Measurements from ENCODE around the gene SERPINB8. TPM values are rescaled to one million over a fixed set of nuclear protein-coding genes. Genes with fewer than 3 reads are reported as not detected.
"Not testable (repeated sequence)": the region's sequence is repeated elsewhere in the genome, so short reads cannot be mapped to it uniquely, and the experiment has no call there.

Gene SERPINB8, protein sequence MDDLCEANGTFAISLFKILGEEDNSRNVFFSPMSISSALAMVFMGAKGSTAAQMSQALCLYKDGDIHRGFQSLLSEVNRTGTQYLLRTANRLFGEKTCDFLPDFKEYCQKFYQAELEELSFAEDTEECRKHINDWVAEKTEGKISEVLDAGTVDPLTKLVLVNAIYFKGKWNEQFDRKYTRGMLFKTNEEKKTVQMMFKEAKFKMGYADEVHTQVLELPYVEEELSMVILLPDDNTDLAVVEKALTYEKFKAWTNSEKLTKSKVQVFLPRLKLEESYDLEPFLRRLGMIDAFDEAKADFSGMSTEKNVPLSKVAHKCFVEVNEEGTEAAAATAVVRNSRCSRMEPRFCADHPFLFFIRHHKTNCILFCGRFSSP
- total RNA-seq = 10 to 100 TPM; 17.0 to 22.6 (median 17.4) TPM

DNA sequence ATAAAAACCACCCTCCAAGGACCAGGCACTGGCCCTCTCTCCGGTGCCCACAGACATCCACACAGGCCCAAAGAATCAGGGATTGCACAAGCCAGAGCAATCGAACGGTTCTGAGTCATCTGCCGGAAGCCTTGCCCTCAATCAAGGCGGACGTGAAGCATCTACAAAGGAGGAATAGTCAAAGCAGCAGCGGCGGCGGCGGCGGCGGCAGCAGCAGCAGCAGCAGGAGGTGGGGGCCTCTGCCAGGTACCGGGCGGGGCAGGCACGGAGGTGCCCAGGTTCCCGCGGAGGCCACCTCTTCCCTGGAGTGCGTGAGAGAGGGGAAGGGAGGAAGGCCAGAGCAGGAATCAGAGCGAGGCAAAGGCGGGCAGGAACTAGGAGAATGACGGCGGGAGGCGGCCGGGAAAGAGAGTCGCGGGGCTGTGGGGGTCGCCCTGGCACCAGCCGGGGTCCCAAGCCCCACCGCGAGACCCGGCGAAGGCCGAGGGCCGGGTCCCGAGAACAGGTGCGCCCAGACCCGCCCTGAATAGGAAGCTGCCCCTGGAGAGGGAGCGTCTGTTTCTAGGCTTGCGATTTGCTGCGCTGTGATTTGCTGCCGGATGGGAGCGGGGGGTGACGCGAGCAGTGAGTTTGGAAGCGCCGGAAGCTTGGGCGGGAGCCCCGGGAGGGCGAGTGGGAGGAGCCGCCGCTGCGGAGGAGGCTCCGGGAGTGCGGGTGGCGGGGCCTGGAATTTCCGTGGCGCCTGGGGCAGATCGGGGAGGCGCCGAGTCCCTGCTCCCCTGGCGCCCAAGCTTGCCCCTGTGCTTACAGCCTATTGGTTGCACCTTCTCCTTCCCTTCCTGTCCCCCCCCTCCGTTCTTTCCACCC lies at the start of gene SERPINB8:
TSS of gene SERPINB8 (plus strand) at position 140 of the 867 bp plus-strand sequence. CDS start 8,228 bp downstream, outside the sequence.
- Mint-ChIP-seq H3K4me1 (ENCODE audit: low read depth) (peaks cover 41% of the 10 kb centered on the region), H3K36me3 (ENCODE audit: insufficient read depth) (peaks cover 3% of the 10 kb centered on the region), H3K9me3 (no peaks in the 10 kb centered on the region), H3K4me3 (peak within 1 kb of the TSS; percentile 88), H3K27me3 (ENCODE audit: low read depth) (no peaks in the 10 kb centered on the region)
- DNase-seq (peak; percentile 72), ATAC-seq (peak; percentile 92)

DNA sequence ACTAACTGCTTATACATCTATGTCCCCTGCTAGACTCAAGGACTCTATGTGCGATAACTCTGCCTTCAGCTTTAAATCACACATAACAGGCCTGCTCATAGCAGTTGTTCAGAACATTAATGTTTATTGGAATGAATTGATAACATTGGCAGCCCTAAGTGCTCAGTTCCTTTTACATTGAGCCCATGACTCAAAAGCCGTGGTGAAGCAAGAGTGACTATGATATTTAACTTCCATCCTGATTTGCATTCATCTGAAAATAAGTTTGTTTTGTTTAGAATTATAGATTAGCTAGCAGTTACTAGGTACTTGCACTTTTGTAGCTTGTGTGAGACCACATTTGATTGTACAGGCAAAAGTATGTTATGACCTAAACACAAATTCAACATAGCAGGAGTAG lies 47.8 kb upstream of the SERPINB8 start:
- Mint-ChIP-seq H3K4me3 (no peak overlapping the region), H3K4me1 (ENCODE audit: low read depth) (no peaks in the 10 kb centered on the region)

DNA sequence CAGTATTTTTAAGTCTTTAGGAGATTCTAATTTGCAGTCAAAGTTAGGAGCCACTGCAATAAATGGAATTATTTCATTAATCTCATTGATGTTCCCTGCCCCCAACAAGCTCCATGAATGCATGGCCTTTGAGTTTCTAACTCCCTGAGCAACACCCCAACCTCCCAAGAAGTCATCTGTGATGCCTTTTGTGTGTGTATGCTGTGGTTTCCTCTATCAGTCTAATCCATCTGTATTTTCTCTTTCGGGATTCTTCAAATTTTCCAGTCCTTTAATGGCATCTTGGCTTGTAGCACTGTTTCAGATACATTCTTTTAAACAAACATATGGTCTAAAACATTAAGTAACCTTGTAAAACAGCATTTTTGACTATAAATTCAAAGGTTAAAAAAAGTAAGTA lies 45.3 kb upstream of the SERPINB8 start:
- no peaks in the 10 kb centered on the region for H3K4me1 Mint-ChIP-seq (ENCODE audit: low read depth)
- no peak for ATAC-seq
- DNase-seq = no peak

More for the DNA sequence above, 47.8 kb upstream of the SERPINB8 start:
- DNase-seq = no peak
- no peak for ATAC-seq
- Mint-ChIP-seq H3K27me3 (ENCODE audit: low read depth) (peaks cover 28% of the 10 kb centered on the region), H3K36me3 (ENCODE audit: insufficient read depth) (no peaks in the 10 kb centered on the region), H3K9me3 (no peaks in the 10 kb centered on the region)

DNA sequence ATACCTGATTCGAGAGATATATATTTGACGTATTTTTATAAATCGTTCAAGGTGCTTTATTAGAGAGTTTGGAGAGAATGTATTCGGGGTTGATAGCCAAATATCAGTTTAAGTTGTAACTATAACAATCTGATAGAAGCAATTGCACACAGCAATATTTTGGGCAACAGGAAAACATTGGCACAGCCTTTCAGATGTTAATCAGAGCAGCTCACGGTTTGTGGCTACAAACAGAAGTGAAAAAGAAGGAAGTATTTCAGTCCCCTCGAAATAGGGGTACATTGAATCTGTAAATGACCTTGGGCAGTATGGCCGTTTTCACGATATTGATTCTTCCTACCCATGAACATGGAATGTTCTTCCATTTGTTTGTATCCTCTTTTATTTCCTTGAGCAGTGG lies 41.5 kb upstream of the SERPINB8 start:
- Mint-ChIP-seq H3K9me3 (no peaks in the 10 kb centered on the region), H3K36me3 (ENCODE audit: insufficient read depth) (no peaks in the 10 kb centered on the region), H3K4me3 (no peak overlapping the region), H3K27me3 (ENCODE audit: low read depth) (peaks cover 20% of the 10 kb centered on the region), H3K4me1 (ENCODE audit: low read depth) (no peaks in the 10 kb centered on the region)
- DNase-seq (no peak), ATAC-seq (no peak)

More for the DNA sequence above, 45.3 kb upstream of the SERPINB8 start:
- peaks cover 23% of the 10 kb centered on the region for H3K27me3 Mint-ChIP-seq (ENCODE audit: low read depth)
- no peak overlapping the region for H3K4me3 Mint-ChIP-seq
- no peaks in the 10 kb centered on the region for H3K36me3 Mint-ChIP-seq (ENCODE audit: insufficient read depth)
- H3K9me3 Mint-ChIP-seq = no peaks in the 10 kb centered on the region

DNA sequence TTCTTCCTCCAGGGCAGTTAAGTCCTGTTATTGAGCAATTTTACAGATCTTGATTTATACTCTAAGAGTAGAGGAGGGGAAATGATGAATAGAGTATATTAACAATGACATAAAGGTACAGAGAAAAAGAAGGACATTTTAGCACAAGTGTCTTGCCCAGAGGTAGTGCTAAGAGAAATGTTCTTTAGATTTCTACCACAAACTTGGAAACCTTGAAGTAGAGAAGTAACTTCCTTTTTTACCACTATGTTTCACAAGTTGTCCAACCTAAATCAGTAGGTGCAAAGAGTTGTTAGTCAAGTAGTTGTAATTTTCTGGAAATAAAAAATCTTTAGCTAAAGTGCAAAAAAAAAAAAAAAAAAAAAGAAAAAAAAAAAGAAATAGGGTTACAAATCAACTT lies 40.5 kb upstream of the SERPINB8 start:
- H3K27me3 Mint-ChIP-seq (ENCODE audit: low read depth) = peaks cover 13% of the 10 kb centered on the region
- DNase-seq; ATAC-seq; H3K9me3 Mint-ChIP-seq; H3K36me3 Mint-ChIP-seq (ENCODE audit: insufficient read depth); H3K4me1 Mint-ChIP-seq (ENCODE audit: low read depth); H3K4me3 Mint-ChIP-seq: not testable (repeated sequence)

DNA sequence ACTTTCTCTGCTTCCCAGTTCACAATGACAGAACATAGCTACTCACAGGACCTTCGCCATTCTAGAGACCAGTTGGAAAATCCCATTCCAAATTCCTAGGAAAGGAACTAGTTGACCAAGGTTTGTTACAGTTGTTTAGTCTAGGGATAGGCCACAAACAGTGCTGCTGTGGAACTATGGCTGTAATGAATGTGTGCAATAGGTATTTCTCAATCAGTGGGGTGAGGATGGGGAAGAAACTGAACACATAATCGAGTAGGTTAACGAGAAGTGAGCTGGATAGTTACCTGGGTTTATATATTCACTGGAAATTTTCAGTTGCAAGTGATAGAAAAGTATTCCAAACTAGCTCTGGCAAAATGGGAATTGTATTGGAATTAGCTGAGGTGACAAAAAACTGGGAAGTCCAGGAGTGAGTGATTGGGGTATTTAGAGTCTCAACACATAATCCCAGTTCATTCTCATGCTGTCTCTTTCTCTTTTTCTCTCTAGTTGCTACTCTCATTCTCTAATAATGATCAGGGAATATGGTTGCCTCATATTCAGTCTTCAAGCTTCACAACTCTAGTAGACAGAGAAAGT lies 39.0 kb upstream of the SERPINB8 start:
- no peaks in the 10 kb centered on the region for H3K9me3 Mint-ChIP-seq
- ATAC-seq (no peak), DNase-seq (no peak)
- H3K27me3 Mint-ChIP-seq (ENCODE audit: low read depth) = peaks cover 8% of the 10 kb centered on the region
- H3K36me3 Mint-ChIP-seq (ENCODE audit: insufficient read depth) = no peaks in the 10 kb centered on the region
- H3K4me3 Mint-ChIP-seq = no peak overlapping the region
- no peaks in the 10 kb centered on the region for H3K4me1 Mint-ChIP-seq (ENCODE audit: low read depth)

DNA sequence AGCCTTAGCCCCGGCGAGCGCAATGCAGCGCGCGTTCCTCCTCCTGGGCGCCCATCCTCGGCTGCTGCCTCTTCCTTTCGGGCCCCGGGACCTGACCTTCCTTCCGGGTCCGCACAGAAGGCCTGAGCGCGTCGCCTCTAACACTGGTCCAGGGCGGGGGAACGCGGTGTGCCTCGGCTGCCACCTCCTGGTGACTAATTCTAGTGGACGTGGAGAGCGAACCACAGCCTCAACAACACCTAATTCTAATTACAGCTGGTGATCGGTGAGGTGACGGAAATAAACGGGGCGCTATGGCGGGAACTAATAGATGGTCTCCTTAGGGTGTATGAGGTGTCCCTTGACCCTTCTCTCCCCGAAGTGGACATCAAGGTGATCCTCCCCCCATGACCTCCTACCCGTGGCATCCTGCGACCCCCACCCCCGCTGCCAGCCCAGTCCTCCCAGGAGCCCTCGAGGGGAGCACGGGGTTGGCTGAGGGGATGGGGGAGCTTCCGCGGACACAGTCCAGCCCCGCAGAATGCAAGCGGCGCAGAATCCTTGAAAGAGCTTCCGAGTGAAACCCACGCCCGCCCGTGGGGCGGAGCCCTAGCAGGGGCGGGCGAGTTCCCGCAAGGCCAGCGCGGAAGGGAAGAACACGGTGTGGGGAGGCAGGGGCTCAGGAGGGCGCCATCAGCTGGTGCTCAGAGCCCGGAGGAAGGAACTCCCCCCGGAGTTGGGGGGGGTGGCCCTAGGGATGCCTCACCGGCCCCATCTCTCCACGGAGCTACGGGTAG lies 33.5 kb upstream of the SERPINB8 start:
- peak; percentile 6 for DNase-seq
- peak; percentile 83 to 87 for ATAC-seq
- Mint-ChIP-seq H3K4me3 (peak overlapping the region; percentile 68), H3K9me3 (no peaks in the 10 kb centered on the region), H3K27me3 (ENCODE audit: low read depth) (peaks cover 10% of the 10 kb centered on the region), H3K4me1 (ENCODE audit: low read depth) (peaks cover 2% of the 10 kb centered on the region), H3K36me3 (ENCODE audit: insufficient read depth) (no peaks in the 10 kb centered on the region)

DNA sequence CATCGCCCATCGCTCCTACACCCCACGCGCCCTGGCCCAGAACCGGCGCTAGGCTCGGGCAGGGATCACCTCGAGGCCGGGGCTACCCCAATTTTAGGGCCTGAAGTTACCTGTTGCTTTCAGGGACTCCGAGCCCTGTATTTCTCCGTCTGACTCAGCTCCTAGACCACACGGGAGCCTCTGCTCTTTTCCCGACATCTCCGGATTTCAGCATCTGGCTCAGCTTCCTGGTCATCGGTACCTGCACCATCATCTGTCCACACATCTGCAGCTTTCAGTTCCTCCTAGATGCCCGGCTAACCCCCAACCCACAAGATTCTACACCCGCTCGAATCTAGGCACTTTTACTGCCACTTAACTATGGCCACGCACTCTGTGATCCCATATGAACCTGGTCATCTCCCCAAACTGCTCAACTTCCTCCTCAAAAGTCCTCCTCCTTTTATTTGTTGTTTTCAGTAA lies 32.9 kb upstream of the SERPINB8 start:
- Mint-ChIP-seq H3K9me3 (no peaks in the 10 kb centered on the region), H3K4me1 (ENCODE audit: low read depth) (peaks cover 2% of the 10 kb centered on the region), H3K4me3 (no peak overlapping the region), H3K36me3 (ENCODE audit: insufficient read depth) (no peaks in the 10 kb centered on the region), H3K27me3 (ENCODE audit: low read depth) (peaks cover 16% of the 10 kb centered on the region)
- no peak for DNase-seq
- no peak for ATAC-seq

DNA sequence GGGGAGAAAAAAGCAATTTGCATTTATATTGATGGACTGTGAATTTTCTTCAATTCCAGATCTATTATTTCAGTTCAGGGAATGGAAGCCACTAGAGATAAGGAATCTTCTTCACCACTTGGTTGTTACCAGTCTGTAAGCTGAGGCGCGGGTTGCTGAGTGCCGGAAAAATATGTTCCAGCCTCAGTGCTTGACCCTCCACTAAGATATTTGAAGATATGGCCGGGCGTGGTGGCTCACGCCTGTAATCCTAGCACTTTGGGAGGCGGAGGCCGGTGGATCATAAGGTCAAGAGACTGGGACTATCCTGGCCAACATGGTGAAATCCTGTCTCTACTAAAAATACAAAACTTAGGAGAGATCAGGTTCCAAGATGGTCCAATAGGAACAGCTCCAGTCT lies 29.9 kb upstream of the SERPINB8 start:
- peaks cover 2% of the 10 kb centered on the region for H3K4me1 Mint-ChIP-seq (ENCODE audit: low read depth)
- H3K4me3 Mint-ChIP-seq = no peak overlapping the region
- ATAC-seq = no peak
- H3K27me3 Mint-ChIP-seq (ENCODE audit: low read depth) = peaks cover 32% of the 10 kb centered on the region
- no peaks in the 10 kb centered on the region for H3K36me3 Mint-ChIP-seq (ENCODE audit: insufficient read depth)
- no peak for DNase-seq
- no peaks in the 10 kb centered on the region for H3K9me3 Mint-ChIP-seq

DNA sequence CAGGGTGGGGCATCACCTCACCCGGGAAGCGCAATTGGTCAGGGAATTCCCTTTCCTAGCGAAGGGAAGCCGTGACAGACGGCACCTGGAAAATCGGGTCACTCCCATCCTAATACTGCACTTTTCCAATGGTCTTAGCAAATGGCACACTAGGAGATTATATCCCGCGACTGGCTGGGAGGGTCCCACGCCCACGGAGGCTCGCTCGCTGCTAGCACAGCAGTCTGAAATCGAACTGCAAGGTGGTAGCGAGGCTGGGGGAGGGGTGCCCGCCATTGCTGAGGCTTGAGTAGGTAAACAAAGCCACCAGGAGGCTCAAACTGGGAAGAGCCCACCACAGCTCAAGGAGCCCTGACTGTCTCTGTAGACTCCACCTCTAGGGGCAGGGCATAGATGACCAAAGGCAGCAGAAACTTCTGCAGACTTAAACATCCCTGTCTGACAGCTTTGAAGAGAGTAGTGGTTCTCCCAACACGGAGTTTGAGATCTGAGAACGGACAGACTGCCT lies 29.3 kb upstream of the SERPINB8 start:
- not testable (repeated sequence) for DNase-seq; ATAC-seq; H3K4me1 Mint-ChIP-seq (ENCODE audit: low read depth); H3K36me3 Mint-ChIP-seq (ENCODE audit: insufficient read depth); H3K9me3 Mint-ChIP-seq; H3K4me3 Mint-ChIP-seq
- H3K27me3 Mint-ChIP-seq (ENCODE audit: low read depth) = peaks cover 33% of the 10 kb centered on the region

DNA sequence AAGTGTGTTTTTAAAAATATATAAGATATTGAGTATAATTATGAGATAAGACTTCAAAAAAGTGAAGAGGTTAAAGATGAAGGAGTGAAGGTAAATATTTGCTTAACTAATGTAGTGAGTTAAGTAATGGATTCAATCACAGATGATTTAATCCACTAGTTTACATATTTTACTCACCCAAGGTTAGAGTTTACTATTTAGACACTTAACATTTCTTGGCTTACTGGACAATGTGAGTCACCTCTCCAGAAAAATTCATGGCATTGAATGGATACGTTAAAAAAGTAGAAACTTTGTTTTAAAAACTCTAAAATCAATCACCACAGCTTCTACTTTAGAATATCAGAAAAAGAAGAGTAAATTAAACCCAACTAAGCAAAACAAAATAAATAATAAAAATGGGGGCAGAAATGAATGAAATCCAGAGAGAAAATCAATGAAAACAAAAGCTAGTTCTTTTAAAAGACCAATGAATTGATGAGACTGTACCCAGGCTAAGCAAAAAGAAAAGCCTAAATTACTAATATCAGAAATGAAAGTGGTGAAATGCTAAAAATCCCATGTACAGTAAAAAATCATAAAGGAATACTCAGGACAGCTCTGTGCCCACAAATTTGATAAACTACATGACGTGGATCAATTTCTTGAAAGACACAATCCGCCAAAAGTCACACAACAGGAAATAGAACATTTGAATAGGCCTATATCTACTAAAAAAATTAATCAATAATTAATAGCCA lies 22.7 kb upstream of the SERPINB8 start:
- Mint-ChIP-seq H3K4me3 (no peak overlapping the region), H3K27me3 (ENCODE audit: low read depth) (peaks cover 39% of the 10 kb centered on the region)
- no peak for DNase-seq

DNA sequence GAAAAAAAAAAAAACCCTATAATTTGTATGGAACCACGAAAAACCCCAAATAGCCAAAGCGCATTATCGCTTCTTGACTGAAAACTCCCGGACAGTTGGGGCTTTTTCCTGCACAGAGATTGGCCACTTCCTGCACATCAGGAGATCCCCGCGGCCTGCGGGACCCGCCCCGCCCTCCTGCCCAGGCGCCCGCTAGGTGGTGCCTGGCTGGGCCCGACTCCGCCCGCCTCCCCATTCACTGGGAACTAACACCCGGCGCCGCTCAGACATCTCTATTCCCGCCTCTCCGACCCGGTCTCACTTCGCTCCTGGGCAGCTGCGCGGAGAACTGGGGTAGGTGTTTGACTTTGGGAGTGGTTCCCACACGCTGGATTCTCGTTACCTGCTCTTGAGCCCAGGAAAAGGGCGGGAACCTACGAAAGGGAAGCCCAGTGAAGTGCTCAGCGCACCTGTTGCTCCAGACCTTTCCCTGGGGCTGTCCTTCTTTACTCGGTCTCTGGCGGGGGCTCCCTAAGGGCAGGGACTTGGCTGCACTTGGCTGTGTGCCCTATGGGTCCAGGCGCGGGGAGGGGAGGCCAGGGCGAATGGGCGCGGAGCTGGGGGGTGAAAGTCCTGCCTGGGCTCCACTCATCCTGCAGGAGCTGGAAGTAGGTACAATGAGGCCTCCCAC lies 20.7 kb upstream of the SERPINB8 start, which contains the start of gene HMSD:
TSS of gene HMSD (plus strand) at position 234 of the 670 bp plus-strand sequence. CDS start 4,155 bp downstream, outside the sequence.
- peak within 1 kb of the TSS; percentile 76 for H3K4me3 Mint-ChIP-seq
- H3K4me1 Mint-ChIP-seq (ENCODE audit: low read depth) = peaks cover 36% of the 10 kb centered on the region
- peak; percentile 32 for DNase-seq
- peaks cover 7% of the 10 kb centered on the region for H3K9me3 Mint-ChIP-seq
- peak; percentile 81 to 83 for ATAC-seq
- H3K36me3 Mint-ChIP-seq (ENCODE audit: insufficient read depth) = no peaks in the 10 kb centered on the region
- H3K27me3 Mint-ChIP-seq (ENCODE audit: low read depth) = peaks cover 21% of the 10 kb centered on the region

More for the DNA sequence above, 22.7 kb upstream of the SERPINB8 start:
- no peak for ATAC-seq
- Mint-ChIP-seq H3K36me3 (ENCODE audit: insufficient read depth) (no peaks in the 10 kb centered on the region), H3K9me3 (peaks cover 7% of the 10 kb centered on the region), H3K4me1 (ENCODE audit: low read depth) (peaks cover 36% of the 10 kb centered on the region)

All from activated T-cell treated with anti-CD3 and anti-CD28 coated beads, Interleukin-2, amount 50 U/mL, for 4 hours (primary cell).